ENCODE measurements around the gene ADK.
"Not testable (repeated sequence)": the region's sequence is repeated elsewhere in the genome, so short reads cannot be mapped to it uniquely, and the experiment has no call there.

ADK gene

DNA sequence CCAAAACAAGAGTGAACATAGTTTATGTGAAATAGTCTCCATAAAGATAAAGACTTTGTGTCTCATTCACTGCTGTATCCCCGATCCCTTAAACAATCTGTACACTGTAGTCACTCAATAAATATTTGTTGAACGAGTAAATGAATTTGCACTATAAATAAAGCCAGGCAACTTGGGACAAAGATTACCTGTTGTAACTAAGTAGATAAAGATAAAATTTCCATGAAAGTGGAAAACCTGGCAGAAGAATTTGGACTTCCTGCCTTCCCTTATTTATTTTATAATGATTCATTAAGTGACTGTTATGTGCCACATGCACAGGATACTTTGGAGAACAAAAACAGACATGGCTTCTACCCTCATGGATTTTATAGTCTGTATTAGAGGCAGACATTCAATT is 397.7 kb downstream of the ADK start:
- Mint-ChIP-seq H3K4me1 (no peaks in the 10 kb centered on the region), H3K4me3 (no peak overlapping the region), H3K36me3 (ENCODE audit: low read depth) (no peaks in the 10 kb centered on the region), H3K9me3 (no peaks in the 10 kb centered on the region), H3K27me3 (ENCODE audit: low read depth, poor library complexity) (no peaks in the 10 kb centered on the region), H3K27ac (no peak overlapping the region)
- no peak for DNase-seq
- TF ChIP-seq, protein P1, sequence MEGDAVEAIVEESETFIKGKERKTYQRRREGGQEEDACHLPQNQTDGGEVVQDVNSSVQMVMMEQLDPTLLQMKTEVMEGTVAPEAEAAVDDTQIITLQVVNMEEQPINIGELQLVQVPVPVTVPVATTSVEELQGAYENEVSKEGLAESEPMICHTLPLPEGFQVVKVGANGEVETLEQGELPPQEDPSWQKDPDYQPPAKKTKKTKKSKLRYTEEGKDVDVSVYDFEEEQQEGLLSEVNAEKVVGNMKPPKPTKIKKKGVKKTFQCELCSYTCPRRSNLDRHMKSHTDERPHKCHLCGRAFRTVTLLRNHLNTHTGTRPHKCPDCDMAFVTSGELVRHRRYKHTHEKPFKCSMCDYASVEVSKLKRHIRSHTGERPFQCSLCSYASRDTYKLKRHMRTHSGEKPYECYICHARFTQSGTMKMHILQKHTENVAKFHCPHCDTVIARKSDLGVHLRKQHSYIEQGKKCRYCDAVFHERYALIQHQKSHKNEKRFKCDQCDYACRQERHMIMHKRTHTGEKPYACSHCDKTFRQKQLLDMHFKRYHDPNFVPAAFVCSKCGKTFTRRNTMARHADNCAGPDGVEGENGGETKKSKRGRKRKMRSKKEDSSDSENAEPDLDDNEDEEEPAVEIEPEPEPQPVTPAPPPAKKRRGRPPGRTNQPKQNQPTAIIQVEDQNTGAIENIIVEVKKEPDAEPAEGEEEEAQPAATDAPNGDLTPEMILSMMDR (IDR thresholded peaks at IDR 0.05), result no peak

DNA sequence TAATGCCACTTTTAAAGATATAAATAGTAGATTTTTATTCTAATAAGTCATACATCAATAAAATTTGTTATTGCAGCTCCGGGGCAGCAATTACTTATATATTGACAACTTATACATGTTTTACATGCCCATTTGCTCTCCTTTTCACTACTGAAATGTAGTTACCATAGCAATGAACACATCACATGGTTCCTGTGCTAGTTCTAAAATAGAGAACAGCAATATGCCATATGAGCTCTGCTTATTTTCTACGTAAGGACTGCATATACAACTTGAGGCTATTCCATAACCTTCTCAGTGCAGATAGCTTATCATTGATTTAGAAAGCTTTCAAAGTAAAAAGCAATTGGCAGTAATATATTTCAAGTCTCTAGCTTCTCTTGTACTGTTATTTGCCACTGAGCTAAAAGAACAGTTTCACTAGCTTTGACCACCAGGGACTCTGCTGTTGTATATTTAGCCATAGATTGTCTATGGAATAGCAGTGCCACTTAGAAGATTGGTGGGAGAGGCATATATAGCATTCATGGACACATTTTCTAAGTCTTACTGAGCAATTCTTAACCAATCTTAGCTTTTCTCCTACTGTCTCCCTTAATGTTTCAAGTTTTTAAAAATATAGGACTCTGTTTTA is 405.2 kb downstream of the ADK start:
- Mint-ChIP-seq H3K27me3 (ENCODE audit: low read depth, poor library complexity) (no peaks in the 10 kb centered on the region), H3K36me3 (ENCODE audit: low read depth) (peaks cover 27% of the 10 kb centered on the region), H3K9me3 (peaks cover 19% of the 10 kb centered on the region), H3K4me3 (no peak overlapping the region), H3K27ac (no peak overlapping the region), H3K4me1 (no peaks in the 10 kb centered on the region)
- TF ChIP-seq, protein P1 (IDR thresholded peaks at IDR 0.05), result no peak
- DNase-seq, result no peak

DNA sequence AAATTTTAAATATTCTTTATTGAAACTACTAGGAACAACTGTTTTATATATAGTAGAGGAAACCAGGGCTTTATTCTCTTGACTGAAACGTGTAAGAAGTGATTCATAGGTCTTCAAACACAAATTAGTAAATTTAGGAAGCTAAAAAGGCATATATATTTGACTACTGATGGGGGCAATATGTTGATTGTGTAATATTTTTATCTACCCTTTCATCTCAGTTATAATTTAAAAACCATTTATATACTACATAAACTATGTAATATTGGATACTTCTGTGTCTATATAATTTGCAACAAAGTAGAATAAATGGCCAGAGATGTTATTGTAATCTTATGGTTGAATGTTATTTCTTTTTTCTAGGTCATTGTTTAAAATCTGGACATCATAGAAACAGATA is 406.1 kb downstream of the ADK start:
- Mint-ChIP-seq H3K27me3 (ENCODE audit: low read depth, poor library complexity) (no peaks in the 10 kb centered on the region), H3K27ac (no peak overlapping the region), H3K36me3 (ENCODE audit: low read depth) (peaks cover 27% of the 10 kb centered on the region), H3K4me1 (no peaks in the 10 kb centered on the region), H3K9me3 (peaks cover 19% of the 10 kb centered on the region), H3K4me3 (no peak overlapping the region)
- TF ChIP-seq, protein P1 (IDR thresholded peaks at IDR 0.05), result no peak
- DNase-seq, result no peak

DNA sequence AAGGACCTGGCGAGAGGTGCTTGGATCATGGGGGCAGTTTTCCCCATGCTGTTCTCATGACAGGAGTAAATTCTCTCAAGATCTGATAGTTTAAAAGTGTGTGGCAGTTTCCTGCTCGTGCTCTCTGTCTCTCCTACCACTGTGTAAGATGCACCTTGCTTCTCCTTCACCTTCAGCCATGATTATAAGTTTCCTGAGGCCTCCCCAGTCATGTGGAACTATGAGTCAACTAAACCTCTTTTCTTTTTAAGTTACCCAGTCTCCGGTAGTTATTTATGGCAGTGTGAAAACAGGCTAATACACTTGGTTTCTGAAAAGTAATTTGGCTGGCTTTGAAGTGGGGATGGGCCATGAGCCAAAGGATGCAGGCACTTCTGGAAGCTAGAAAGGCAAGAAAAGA is 407.4 kb downstream of the ADK start:
- TF ChIP-seq, protein P1 (IDR thresholded peaks at IDR 0.05), result no peak
- Mint-ChIP-seq H3K4me1 (no peaks in the 10 kb centered on the region), H3K4me3 (no peak overlapping the region), H3K27me3 (ENCODE audit: low read depth, poor library complexity) (no peaks in the 10 kb centered on the region), H3K27ac (no peak overlapping the region), H3K9me3 (peaks cover 19% of the 10 kb centered on the region), H3K36me3 (ENCODE audit: low read depth) (peaks cover 27% of the 10 kb centered on the region)
- no peak for DNase-seq

DNA sequence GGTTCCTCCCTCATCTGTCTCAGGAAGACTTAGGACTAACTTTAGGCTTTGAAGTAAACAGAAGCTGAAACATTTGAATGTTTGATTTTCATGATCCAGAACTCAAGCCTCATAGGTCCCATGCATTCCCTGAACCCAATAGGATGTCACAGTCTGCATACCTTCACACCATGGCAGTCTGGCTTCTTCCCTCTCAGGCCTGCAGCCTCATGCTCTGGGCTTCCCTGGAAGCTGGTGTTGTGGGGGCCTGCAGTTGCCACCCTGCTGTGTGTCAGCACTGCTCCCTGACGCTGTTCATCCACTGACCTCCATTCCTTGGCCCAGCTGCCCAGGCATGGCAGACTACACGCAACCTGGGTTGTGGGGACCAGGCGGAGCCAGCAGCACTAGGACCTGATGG is 407.9 kb downstream of the ADK start:
- DNase-seq, result no peak
- H3K9me3 Mint-ChIP-seq, result peaks cover 19% of the 10 kb centered on the region
- H3K4me3 Mint-ChIP-seq, result no peak overlapping the region
- no peaks in the 10 kb centered on the region for H3K27me3 Mint-ChIP-seq (ENCODE audit: low read depth, poor library complexity)
- H3K36me3 Mint-ChIP-seq (ENCODE audit: low read depth), result peaks cover 27% of the 10 kb centered on the region
- H3K27ac Mint-ChIP-seq, result no peak overlapping the region
- no peaks in the 10 kb centered on the region for H3K4me1 Mint-ChIP-seq
- TF ChIP-seq, protein P1 (IDR thresholded peaks at IDR 0.05), result no peak

DNA sequence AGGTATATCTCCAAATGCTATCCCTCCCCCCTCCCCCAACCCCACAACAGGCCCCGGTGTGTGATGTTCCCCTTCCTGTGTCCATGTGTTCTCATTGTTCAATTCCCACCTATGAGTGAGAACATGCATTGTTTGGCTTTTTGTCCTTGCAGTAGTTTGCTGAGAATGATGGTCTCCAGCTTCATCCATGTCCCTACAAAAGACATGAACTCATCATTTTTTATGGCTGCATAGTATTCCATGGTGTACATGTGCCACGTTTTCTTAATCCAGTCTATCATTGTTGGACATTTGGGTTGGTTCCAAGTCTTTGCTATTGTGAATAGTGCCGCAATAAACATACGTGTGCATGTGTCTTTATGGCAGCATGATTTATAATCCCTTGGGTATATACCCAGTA is 417.9 kb downstream of the ADK start:
- H3K27me3 Mint-ChIP-seq (ENCODE audit: low read depth, poor library complexity); H3K4me3 Mint-ChIP-seq; H3K27ac Mint-ChIP-seq; H3K4me1 Mint-ChIP-seq; DNase-seq: not testable (repeated sequence)
- peaks cover 50% of the 10 kb centered on the region for H3K9me3 Mint-ChIP-seq
- peaks cover 39% of the 10 kb centered on the region for H3K36me3 Mint-ChIP-seq (ENCODE audit: low read depth)

DNA sequence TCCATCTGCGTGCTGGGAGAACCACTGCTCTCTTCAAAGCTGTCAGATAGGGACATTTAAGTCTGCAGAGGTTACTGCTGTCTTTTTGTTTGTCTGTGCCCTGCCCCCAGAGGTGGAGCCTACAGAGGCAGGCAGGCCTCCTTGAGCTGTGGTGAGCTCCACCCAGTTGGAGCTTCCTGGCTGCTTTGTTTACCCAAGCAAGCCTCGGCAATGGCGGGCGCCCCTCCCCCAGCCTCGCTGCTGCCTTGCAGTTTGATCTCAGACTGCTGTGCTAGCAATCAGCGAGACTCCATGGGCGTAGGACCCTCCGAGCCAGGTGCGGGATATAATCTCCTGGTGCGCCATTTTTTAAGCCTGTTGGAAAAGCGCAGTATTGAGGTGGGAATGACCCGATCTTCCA is 422.5 kb downstream of the ADK start:
- not testable (repeated sequence) for H3K27me3 Mint-ChIP-seq (ENCODE audit: low read depth, poor library complexity); DNase-seq; H3K4me3 Mint-ChIP-seq; H3K27ac Mint-ChIP-seq; H3K4me1 Mint-ChIP-seq
- Mint-ChIP-seq H3K9me3 (peaks cover 58% of the 10 kb centered on the region), H3K36me3 (ENCODE audit: low read depth) (peaks cover 50% of the 10 kb centered on the region)

Measured in nephron progenitor cell (in vitro differentiated cells).